HG03103 (cell line): ENCODE measurements around the gene RSPO4.

Experiments used
- ATAC-seq: cut with Tn5 transposase; IDR thresholded peaks from one replicate; pipeline ENCODE4 v1.9.1; 2021; ENCODE audit warnings: low read depth; ENCODE audit not compliant: unreplicated experiment

Gene RSPO4

DNA sequence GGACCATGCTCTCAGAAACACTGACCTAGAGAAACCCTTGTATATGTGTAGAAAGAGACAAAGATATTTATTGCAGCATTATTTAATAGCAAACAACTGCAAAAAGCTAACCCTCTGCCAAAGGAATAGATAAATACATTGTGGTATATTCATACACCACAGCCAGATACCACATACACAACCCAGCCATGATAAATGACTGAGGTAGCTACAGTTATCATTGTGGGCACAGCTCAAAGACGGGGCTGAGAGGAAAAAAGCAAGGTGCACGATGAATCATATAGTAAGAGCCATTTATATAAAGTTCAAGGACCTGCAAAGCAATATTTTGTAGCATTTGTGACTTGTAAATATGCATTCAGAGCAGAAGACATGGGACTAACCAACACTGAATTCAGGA, 30.8 kb downstream of the RSPO4 start:
- no peak for ATAC-seq

DNA sequence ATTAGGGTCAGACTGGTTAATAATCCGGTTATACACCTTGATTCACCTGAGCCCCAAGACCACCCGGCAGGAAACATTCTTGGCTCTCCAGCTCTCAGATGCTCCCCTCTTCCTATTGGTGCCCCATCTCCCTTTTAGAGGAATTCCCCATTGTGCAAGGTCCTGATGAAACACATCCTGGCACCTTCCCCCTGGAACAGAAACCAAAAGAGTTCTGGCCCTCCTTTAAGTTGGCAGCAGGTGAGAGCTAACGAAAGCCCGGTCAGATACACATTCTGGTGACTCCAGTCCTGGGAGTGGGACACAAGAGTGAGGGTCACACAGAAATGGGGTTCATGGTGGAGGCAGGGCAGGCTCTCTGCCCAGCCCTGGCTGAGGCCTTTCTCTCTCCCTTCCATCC, 32.2 kb downstream of the RSPO4 start:
- no peak for ATAC-seq

DNA sequence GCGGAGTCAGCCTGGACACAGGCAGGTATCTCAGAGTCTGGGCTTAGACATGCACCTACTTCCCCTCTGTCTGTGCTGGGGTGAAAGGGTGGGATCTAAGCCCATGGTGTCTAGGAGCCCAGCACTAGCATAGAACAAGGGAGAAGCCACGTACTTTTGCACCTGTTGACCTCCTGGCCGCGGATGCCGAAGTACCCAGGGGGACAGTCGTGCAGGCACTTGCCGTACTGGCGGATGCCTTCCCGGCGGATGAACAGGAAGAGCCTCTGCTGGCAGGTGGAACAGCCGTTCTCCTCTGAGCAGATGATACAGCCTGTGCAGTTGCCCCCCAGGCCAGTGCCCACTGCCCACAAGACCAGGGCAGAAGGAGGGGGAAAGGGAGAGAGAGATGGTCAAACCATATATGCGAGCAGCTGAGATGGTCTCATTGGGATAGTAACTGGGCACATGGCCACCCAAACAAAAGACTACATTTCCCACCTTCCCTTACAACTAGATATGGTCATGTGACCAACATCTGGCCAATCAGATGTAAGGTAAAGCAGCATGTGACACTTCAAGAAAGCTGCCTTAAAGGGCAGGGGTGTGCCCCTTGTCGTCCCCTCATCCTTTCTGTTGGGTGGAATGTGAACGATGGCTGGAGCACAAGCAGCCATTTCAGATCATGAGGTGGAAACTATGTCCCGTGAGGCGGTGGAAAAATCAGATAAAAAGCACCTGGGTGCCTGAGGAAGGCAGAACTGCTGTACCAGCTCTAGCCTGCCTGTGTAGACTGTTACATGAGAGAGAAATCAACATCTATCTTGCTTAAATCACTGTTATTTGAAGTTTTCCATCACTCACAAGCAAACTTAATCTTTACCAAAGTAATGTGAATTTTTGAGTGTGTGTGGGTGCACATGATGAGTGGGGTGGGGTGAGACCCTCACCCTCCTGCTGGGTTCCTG, 34.0 kb downstream of the RSPO4 start:
- ATAC-seq = no peak

DNA sequence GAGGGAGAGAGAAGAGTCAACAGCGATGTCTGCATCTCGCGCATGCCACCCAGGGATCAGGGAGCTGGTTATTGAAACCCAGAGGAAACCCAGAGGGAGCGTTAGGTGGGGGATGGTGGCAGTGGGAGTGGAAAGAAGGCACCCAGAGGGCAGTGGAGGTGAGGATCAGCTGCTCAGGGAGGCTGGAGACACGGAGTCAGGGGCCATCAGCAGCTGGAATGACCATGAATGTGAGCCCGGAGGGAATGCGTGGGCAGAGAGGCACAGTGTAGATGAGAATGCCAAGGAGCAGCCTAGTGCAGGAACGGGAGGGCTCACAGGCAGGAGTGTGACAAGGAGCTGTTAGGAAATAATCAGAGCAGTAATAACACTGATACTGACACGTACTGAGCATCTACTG, 36.2 kb downstream of the RSPO4 start:
- ATAC-seq = no peak

DNA sequence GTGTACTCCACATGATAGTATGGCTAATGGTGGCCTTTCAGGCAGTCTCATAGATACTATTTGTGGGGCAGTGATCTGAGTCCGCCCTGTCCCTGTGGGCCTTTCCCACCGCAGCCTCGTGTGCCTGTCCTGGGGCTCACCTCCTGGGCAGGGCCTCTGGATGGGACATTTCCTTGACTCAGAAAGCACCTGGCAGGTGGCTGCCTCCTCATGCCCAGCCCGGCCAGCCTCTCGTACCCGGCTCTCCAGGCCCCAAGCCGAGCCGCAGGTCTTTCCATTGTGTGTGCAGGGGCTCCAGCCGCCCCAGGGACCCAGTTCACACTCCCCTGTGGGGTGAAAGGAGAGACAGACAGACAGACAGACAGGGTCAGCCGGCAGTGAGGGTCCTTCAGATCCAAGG, 38.3 kb downstream of the RSPO4 start:
- ATAC-seq = no peak

DNA sequence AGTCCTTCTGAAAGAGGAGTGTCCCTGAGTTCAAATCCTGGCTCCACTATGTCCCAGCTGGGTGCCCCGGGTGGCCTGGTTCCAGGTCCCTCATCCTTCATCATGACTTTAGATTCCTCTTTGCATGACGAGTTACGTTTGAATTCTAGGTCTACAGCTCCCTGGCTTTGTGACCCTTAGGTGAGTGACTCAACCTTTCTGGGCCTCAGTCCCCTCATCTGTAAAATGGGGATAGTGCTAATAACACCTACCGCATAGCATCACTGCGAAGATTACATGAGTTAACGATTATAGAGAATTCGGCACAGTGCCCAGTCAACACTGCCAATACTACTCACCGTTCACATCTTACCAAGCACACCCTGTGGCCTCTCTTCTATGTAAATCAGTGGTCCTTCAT, 39.4 kb downstream of the RSPO4 start:
- no peak for ATAC-seq

DNA sequence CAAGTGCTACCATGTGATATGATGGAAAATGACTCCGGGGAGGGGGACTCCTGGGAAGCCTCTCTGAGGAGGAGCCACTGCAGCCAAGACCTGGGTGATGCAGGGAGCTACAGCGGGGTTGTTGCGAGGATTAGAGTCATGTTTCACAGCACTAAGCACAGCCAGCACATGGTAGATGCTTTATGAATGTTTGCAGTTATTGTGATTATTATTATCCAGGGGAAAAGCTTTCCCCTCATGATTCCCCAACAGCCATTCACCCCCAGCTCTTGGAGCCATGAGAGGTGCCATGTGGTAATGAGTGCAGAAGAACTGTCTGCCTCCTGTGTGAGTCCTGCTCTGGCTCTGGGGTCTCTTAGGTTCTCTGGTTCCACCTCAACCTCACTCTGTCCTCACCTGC, 39.9 kb downstream of the RSPO4 start:
- ATAC-seq = no peak

DNA sequence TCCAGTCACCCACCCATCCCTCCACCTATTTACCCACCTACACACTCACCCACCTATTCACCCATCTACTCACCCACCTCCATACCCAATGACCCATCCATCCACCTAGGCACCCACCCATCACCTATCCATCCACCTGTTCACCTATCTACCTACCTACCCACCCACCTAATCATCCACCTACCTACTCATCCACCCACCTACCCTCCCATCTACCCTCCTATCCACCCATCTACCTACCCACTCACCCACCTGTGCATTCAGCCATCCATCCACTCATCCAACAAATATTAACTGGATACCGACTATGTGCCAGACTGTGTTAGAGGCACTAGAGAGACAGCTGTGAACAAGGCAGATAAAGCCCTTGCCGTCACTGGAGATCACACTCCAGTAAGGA, 40.3 kb downstream of the RSPO4 start:
- ATAC-seq = no peak

DNA sequence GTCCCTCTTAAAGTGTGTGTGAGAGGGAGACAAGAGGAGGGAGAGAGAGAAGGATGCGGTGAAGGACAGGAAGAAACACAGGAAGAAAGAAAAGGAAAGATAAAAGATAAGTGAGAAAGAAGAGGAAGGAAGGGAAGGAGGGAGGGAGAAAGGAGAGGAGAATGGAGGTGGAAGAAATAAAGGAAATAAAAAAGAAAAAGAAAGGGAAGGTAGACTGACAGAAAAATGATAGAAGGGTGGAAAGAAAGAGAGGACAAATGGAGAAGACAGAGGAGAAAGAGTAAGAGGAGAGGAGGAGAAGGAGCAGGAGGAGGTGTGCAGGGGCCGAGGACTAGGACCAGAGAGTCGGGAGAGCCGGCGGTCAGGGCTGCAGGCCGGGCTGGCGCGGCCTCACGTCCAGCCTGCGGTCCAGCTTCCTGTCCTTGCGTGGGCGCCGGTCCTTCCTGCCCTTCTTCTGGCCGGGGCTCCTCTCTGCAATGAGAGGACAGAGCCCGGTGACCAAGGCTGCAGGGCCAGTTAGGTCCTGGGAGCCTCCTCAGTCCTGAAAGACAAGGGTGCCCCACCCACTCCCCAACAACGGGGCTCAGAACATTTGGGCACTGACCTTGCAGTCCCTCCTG, 42.0 kb downstream of the RSPO4 start:
- no peak for ATAC-seq

DNA sequence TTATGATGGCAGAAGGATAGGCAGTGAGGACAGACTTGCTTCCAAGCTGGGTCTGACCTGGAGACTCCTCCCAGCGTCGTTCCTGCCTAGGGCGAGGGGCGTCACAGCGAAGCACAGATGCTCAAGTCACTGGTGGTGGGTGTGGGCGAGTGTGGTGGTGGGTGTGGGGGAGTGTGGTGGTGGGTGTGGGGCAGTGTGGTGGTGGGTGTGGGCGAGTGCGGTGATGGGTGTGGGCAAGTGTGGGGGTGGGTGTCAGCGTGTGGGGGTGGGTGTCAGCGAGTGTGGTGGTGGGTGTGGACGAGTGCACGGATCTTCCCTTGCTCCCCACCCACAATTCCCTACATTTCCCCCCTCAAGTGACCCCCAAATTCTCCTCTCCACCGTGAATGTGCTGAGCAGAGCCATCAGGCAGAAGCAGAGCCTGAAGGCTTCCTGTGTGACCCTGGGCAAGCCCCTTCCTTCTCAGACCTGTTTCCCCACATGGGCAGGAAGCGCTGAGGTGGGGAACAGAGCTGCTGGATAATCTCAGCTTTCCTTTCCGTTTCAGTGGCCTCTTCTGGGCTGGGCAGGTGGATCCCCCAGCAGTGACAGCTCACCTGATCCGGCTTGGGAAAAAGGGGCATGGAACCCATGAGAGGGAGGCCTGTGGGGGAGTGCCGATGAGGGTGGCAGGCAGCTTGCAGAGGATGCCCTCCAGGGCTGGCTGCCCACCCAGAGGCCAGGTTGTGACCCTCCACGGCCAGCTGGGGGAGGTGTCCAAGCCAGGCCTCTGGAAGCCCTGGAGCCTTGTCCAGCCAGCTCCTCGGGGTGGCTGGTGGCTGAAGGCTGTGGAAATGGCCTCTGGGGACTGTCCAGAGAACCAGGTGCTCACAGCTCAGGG, 42.9 kb downstream of the RSPO4 start:
- no peak for ATAC-seq

DNA sequence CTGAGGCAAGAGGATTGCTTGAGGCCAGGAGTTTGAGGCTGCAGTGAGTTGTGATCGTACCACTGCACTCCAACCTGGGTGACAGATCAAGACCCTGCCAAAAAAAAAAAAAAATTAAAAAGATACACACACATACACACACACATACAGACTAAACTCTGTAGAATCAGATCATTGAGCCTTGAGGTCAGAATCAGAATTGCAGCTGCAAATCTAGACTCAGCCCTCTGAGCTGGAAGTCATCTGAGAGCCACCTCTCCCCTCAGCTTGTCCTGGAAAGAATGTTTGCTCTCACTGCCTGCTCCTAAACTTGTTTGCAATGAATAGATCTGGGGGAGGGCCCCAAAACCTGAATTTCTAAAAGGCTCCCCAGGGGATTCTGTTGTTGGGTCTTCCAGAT, 44.6 kb downstream of the RSPO4 start:
- ATAC-seq = no peak

DNA sequence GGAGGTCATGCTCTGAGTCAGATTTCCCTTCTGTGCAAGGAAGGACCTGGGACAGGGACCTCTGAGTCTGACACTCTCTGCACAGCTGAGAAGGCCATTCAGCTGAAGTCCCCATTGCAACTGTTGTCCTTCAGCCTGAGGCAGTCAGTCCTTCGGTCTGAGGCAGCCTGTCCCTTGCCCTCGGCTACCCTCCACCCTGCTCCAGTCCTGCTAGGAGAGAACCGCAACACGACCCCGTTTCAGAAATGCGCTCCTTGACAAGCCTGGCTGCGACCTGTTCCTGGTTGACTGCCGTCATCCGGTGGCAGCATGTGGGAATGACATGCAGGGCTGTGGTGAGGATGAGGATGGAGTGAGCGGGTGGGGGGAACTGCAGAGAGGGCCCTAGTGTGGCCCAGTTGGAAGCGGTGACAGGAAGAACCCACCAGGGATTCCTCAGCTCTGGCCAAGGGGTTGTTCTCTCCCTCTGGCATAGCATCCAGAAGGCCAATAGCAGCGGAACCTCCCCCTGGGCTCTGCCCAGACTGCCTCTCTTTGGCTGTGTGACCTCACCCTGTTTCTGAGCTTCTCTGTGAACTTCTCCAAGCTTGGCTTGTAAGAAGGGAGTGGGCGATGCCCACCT, 45.7 kb downstream of the RSPO4 start:
- no peak for ATAC-seq

DNA sequence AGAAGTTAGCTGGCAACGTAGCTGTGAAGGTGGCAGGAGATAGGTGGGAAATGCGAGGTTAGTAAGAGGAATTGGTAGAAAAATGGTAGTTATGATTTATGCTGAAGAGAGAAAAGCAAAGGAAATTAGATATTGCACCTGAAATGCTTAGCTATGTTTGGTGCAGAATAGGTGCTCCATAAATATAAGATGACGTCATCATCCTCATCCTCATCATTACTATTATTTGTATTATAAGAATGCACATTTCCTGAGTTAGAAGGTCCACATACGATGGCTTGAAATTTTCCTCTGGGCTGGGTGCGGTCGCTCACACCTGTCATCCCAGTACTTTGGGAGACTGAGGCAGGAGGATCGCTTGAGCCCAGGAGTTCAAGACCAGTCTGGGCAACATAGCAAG, 46.5 kb downstream of the RSPO4 start:
- no peak for ATAC-seq

DNA sequence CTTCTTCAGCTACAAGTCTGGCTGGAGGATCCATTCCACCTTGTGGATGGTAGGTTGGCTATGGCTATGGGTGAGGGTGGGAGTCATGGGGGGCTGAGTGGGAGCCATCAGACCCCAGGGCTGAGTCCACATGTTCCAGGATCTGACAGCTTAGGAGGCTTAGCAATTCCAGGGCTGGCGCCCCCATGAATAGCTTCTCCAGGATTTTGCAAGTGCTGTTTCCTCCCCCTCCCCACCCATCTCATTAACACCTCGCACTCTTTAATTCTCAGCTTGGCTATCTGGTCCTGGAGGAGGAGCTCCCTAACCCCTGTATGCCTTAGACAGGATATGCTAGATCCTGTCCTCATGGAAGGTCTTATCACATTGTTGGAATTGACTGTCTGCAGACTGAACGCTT, 47.0 kb downstream of the RSPO4 start:
- ATAC-seq = no peak

DNA sequence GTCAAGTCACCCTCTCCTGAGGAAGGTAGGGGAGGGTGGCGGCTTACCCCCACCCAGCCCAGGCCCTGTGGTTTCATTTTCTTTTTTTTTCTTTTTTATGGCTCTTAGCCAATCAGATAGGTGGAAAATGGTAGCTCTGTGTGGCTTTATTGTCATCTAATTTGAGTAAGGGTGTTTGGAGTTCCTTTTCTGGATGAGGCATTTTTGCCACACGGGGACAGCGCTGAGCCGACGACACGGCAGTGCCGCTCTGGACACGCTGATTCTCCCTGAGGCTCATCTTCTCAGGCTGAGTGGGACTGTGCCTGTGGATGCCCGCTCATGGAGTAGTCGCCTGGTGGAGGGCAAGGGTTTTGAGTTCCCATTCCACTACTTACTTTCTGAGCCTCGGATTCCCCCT, 48.4 kb downstream of the RSPO4 start:
- ATAC-seq = no peak

DNA sequence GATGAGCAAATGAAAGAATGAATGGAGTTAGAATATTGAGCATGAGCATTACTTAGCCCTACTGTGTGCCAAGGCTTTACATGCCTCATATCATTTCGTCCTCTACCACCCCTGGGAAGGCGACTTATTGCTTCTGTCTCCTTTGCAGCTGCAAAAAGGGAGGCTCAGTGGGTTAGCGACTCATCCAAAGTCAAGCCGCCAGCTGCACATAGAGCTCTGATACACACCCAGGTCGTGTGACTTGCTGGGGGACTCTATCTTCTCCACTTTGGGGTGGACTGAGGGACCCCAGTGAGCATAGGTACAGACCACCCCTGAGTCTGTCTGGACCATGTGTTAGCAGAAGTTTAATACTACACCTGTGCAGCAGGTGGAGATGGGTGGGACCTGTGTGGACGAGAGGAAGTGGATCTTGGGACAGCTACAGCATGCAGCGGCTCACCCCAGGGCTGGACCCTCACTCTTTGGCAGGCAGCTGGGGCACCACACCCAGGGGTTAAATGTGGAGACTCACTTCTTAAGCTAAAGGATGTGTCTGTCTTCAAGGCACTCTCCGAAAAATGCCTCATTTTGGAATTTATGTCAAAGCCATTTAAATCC, 49.8 kb downstream of the RSPO4 start:
- ATAC-seq = no peak

DNA sequence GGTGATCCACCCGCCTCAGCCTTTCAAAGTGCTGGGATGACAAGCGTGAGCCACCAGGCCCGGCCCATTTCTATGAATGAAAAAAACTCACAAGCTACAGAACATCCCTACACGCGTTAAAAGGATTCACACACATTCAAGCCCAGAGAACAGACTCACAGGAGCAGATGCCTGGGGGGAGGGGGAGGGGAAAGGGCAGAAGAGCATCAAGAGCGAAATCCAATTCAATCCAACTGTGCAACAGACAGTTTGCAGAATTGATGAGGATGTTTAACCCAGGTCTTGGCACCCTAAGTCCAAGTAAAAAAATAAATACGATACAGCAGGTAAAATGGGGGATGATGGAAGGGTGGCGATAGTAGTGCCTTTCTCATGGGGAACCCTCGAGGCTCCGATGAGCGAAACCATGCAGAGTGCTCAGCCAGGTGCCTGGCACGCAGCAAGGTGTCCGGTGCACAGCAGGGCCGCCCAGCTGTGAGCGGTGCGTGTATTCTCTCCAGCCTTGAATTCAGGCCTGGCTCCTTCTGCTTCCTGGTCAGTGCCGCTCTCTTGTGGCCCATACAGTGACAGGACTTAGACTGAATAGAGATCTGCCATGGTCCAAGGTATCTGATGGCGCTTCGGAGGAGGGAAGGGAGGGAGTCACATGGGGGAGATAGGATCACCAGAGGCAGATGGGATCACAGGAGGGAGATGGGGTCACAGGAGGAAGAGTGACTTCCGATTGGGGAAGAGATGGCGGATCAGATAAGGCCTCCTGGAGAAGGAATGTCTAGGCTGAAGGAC, 50.5 kb downstream of the RSPO4 start:
- no peak for ATAC-seq

DNA sequence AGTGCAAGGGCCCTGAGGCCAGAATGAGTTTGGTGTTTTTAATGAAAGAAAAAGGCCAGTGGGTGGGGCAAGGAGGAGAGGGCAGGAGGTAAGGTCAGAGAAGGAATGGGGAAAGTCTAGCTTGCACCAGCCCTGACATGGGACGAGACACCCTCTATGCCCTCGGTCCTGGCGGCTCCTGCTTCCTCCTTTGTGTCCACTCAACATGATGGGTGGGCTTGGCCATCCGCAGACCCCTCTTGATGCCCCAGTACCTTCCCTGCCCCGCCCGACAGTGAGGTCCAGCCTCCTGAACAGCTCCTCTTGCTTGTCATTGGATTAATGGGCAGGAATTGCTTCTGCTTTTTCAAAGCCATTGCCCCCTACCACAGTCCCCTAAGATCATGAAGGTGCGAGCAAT, 52.4 kb downstream of the RSPO4 start:
- no peak for ATAC-seq

DNA sequence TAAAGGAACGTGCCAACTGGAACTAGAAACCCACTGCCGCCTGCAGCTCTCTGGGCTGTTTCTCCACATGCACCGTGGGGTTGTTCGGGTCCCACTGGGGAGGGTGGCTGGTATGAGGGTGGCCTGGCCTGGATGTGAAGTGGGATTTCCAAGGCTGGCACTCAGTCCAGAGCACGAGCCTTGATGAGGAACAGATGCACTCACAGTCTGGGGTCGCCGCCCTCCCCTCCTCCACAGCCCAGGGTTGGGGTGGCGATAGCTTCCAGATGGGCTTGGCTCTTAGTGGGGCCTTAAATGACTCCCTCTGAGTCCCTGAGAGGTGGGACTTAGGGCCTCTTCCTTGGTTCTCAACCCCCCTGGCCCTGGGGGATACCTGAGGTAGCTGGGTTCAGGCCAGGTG, 55.3 kb downstream of the RSPO4 start:
- ATAC-seq = no peak

DNA sequence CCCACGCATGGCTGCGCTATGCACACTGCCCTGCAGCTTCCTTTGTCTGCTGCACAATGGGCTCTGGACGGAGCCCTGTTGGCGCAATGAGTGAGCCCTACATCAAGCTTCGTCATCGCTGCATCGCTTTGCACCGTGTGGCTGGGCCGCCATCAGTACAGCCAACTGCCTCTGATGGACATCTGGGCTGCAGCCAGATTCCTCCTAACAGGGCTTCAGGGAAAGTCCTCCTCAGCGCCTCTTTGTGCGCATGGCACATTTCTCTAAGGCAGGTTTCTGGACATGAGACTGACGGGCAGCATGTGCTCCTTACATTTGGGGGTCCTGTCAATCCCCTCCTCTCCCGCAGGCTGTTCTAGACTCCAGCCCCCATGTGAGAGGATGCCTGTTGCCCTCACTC, 56.3 kb downstream of the RSPO4 start:
- no peak for ATAC-seq
